HG02571 (cell line): ENCODE measurements around the gene RIMBP2.
"Not testable (repeated sequence)": the region's sequence is repeated elsewhere in the genome, so short reads cannot be mapped to it uniquely, and the experiment has no call there.

Experiments used
- ATAC-seq: cut with Tn5 transposase; IDR thresholded peaks from one replicate; pipeline ENCODE4 v1.9.1; 2021; ENCODE audit warnings: mild to moderate bottlenecking, moderate library complexity; ENCODE audit not compliant: unreplicated experiment

The RIMBP2 gene

DNA sequence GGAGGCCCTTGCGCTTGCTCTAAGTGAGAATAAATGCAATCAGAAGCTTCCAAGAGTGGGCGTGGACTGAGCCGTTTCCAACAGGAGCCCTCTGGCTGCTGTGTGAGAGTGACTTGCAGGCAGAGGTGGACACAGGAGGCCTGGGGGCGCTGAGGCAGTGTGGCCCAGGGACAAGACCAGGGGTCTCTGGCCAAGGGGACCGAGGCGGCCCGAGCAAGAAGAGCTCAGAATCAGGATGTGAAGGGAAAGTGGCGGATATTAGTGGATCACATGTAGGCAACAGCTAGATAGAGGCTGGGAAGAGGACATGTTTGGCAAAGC, 8.6 kb downstream of the RIMBP2 start:
- ATAC-seq = no peak

DNA sequence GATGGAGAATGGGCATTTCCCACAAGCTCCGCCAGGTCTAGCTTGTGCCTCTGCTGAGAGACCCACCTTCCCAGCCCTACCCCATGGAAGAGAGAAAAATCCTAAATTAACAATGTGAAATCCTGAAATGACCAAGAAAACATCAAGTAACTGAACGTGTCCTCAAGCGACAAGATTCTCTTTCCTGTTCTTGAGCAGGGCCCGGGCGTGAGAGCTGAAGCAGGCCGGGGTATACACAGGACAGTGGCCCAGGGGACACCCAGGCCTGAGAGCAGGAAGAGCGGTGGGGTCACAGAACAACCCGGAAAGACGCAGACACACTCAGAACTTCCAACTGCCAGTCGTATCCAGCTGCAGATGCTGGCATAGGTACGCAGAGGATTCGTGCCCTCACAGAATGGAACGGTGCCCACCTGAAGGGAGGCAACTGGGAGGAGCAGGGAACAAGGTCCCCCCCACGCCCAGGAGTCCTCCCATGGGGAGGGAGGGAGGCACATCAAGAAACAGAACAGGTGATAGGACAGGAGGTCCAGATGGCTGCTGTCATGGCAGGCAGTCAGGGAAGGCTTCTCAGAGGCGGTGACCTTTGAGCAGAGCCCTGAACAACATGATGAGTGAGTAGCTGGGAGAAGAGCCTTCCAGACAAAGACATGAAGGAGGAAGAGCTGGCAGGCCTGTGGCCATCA, 9.1 kb downstream of the RIMBP2 start:
- no peak for ATAC-seq

DNA sequence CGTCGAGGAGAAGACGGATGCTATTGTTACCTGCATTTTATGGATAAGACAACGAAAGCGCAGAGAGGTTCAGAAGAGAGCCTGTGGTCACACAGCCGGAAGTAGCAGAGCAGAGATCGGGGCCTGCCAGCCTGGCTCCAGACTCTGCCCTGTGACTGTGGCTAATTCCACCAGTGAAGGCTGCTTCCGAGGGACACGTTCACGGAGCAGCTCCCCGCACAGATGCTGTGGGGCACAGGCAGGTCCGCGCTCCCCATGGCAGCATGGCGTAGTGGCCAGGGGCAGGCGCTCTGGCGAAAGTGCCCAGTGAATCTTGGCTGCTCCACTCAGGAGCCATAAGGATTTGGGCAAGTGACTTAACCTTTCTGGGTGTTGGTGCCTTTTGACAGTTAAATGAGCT, 9.8 kb downstream of the RIMBP2 start:
- no peak for ATAC-seq

DNA sequence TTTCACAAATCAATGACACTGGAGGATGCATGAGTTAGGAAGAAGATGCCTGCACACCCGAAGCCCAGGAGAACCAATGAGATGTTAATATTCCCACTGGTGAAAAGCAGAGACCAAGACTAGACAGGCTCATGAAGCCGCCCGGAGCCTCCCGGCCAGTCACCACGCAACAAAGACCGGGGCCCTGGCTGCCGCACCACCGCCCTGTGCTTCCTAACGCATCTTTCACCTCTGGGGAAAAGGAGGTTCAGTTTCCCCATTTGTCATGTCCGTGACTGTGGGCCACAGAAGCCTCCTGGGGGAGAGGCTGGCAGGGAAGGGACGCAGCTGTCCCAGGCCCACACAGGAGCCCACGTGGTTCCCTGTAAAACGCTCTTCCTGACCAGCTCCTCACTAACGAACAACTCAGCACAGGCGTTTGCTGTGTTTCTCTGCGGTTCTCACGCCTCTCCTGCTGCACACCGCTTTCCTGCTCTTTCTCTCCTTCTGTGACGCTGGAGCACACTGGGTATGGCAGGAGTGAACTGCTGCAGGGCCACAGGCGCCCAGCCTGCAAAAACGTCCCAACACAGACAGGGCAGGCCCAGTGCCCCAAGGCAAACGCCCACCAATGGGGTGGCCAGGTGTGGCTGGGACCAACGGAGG, 10.8 kb downstream of the RIMBP2 start:
- ATAC-seq = no peak

GRCh38 chr12:130704606-130705005, 11.5 kb downstream of the RIMBP2 start:
- no peak for ATAC-seq

GRCh38 chr12:130703733-130704375, 12.2 kb downstream of the RIMBP2 start:
- ATAC-seq = no peak

DNA sequence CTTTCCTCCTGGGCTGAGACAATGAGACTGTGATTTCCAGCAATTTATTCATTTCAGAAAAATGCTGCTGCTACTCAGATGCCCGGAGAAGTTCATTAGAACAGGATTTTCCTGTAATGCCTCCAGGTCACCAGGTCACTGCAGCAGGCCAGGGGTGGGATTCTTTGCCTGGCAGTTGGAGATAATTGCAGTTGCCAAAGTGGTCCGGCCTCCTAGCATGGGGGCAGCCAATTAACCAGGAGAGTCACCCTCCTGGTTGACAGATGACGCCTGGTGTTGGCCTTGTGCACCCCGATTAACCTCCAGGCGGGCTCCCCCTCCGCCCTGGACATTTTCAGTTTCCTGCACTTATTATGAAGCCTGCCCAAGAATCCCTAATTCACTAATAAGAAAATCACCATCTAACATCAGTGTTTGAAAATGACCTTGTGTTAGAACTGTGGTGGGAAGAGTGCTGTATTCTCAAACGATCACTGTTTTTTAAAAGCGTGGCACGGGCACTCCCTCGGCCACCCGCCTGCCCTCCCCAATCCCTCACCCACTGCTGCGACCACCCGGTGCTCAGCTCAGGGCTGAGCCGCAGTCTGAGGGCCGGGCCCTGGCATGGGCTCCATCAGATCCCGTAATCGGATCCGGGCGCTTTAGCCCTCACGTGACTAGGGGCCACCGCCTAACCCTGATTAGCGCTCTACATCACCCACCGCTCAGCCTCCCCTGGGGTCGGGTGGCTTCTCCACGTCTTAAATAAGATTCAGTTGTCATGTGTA, 12.9 kb downstream of the RIMBP2 start:
- ATAC-seq = no peak

- no peak for ATAC-seq
Observed at GRCh38 chr12:130701402-130701744, 14.7 kb downstream of the RIMBP2 start.

- ATAC-seq = no peak
Observed at GRCh38 chr12:130700492-130701401, 15.4 kb downstream of the RIMBP2 start.

DNA sequence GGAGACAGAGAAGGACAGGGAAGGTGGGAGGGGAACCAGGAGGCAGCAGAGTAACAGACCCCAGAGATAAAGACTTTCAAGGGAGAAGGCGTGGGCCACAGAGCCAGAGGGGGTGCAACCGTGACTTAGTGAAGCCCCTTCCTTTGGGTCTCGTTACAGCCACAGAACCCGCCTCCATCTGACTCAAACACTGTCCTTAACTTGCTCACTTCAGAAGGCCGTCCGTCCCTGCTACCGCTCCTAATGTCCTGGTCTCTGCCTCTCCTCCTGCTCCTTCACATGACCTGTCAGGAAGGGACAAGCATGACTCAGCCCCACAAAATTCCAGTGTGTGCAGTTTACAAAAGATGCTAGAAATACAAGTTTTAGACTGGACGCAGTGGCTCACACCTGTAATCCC, 18.0 kb downstream of the RIMBP2 start:
- no peak for ATAC-seq

DNA sequence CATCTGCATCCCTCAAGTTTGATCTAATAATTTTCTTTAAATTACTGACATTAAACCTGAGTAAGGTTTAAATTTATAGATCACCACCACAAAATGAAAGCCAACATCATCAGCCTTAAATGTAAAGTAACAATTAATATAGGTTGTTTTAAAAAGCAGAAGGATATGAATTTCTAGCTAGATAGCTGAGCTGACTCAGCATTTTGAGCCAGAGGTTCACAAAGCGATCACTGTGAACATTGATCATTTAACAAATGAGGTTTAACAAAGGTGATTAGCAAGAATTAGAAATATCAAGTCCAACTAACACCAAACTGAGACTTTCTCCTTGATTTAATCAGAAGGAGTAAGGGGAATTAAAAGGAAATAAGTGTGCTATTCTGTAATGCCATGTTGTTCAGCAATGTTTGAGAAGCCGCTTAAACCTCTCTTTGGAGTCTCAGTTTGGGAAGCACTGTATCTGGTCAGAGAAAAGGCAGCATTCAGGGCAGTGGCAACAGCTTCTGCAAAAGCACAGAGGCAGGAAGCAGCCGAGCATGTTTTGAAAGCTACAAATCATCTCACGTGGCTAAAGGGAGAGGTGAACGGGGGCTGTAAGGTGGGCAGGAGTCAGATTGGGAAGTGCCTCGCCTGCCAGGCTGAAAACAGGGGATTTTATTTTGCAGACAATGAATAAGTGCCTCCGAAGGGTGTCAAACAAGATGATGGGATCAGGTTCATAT, 19.6 kb downstream of the RIMBP2 start:
- ATAC-seq = no peak

DNA sequence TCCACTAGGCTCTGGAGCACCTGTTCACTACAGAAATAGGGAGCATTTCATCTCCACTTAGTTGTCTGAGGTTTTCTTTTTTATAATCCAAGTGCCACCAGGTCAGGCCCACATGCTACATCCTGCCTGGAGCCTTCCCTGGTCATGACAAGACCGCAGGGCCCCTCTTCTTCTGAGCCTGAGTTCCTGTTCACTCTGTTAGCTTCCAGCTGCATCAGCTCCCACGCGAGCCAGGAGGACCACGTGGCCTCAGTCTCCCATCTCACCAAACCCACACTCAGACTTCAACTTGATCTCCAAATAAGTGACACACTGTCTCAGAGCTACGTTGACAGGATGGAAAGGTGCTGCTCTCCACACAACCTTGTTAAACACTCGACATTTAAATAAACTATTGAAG, 21.0 kb downstream of the RIMBP2 start:
- ATAC-seq = no peak

GRCh38 chr12:130689408-130690405, 26.4 kb downstream of the RIMBP2 start:
- ATAC-seq = no peak

GRCh38 chr12:130688999-130689398, 27.1 kb downstream of the RIMBP2 start:
- not testable (repeated sequence) for ATAC-seq

- ATAC-seq = no peak
Observed at GRCh38 chr12:130687796-130688778, 28.0 kb downstream of the RIMBP2 start.

- no peak for ATAC-seq
Observed at GRCh38 chr12:130687190-130687589, 28.9 kb downstream of the RIMBP2 start.

- no peak for ATAC-seq
Observed at GRCh38 chr12:130686511-130686991, 29.5 kb downstream of the RIMBP2 start.

- ATAC-seq = no peak
Observed at GRCh38 chr12:130685850-130686249, 30.2 kb downstream of the RIMBP2 start.
